ENCODE measurements around the gene CUL3. TPM values are rescaled to one million over a fixed set of nuclear protein-coding genes. Genes with fewer than 3 reads are reported as not detected.

The CUL3 gene
- total and polyA plus RNA-seq, 8 donors = 70.9 to 116 (median 98.1) TPM

- intact Hi-C loops (cut with DNase I) = no loop called here
- H3K27me3 ChIP-seq = no peaks in the 10 kb centered on the region
- DNase-seq (no peak), ATAC-seq (no peak)
- no peaks in the 10 kb centered on the region for H3K9me3 ChIP-seq
- H3K4me1 ChIP-seq = peaks cover 4 to 10% of the 10 kb centered on the region in 2 donors
- H3K27ac ChIP-seq = no peak overlapping the region
- no peak overlapping the region for H3K4me3 ChIP-seq
- peaks cover 0 to 13% of the 10 kb centered on the region in 2 donors for H3K36me3 ChIP-seq
- TF ChIP-seq CTCF (IDR thresholded peaks at IDR 0.05) = no peak
These were observed 39.1 kb downstream of the CUL3 start for GRCh38 chr2:224545884-224546644.

DNA sequence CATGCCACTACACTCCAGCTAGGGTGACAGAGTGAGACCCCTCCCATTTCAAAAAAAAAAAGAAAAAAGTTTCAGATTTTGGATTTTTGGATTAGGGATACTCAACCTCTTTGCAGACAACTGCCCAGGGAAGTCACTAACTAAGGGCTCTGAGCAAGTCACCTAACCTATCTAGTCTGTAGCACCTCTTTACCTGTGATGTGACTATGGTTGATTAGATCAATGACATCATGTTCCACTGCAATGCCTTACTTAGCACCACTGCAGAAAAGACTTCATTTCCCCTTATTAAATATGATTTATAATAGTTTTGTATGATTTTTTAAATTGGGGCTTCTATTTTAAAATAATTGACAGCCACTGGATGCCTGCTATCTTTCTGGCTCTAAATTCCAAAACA lies 41.2 kb downstream of the CUL3 start:
- peaks cover 0 to 10% of the 10 kb centered on the region in 2 donors for H3K36me3 ChIP-seq
- intact Hi-C loops (cut with DNase I) = no loop called here
- H3K27me3 ChIP-seq = no peaks in the 10 kb centered on the region
- no peak for DNase-seq
- no peaks in the 10 kb centered on the region for H3K9me3 ChIP-seq
- no peak for TF ChIP-seq CTCF (IDR thresholded peaks at IDR 0.05)
- H3K27ac ChIP-seq = no peak overlapping the region
- peaks cover 4 to 10% of the 10 kb centered on the region in 2 donors for H3K4me1 ChIP-seq
- ATAC-seq = no peak
- H3K4me3 ChIP-seq = no peak overlapping the region

- ATAC-seq (no peak), DNase-seq (peak in 2 of 4 donors; percentile 37 to 52)
- no peaks in the 10 kb centered on the region for H3K9me3 ChIP-seq
- no peaks in the 10 kb centered on the region for H3K27me3 ChIP-seq
- no peak for TF ChIP-seq CTCF (IDR thresholded peaks at IDR 0.05)
- no peak overlapping the region for H3K4me3 ChIP-seq
- no peaks in the 10 kb centered on the region for H3K4me1 ChIP-seq
- no peak overlapping the region for H3K27ac ChIP-seq
- intact Hi-C loops (cut with DNase I) = no loop called here
- peaks cover 0 to 17% of the 10 kb centered on the region in 2 donors for H3K36me3 ChIP-seq
These were observed 46.5 kb downstream of the CUL3 start for GRCh38 chr2:224538561-224539138.

DNA sequence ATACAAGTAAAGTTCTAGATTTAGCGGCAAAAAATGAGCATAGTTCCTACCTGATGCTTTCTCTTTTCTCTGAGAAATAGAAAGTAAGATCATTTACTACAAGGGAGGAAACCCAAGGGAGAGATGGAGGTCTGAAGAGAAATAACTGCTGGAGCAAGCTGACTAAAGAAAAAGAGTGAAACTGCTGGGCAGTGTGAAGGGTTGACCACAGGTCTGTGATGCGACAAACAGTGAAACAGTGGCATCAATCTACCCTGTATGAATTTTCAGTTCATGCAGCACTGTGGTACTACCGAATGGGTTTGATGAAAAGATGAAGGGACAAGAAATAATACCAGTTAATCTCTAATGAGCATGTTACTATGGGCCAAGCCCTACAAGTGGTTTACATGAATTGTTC lies 52.2 kb downstream of the CUL3 start:
- peaks cover 0 to 31% of the 10 kb centered on the region in 2 donors for H3K36me3 ChIP-seq
- ATAC-seq = no peak
- TF ChIP-seq CTCF (IDR thresholded peaks at IDR 0.05) = no peak
- H3K9me3 ChIP-seq = no peaks in the 10 kb centered on the region
- no peaks in the 10 kb centered on the region for H3K4me1 ChIP-seq
- intact Hi-C loops (cut with DNase I) = no loop called here
- no peak for DNase-seq
- no peak overlapping the region for H3K4me3 ChIP-seq
- no peaks in the 10 kb centered on the region for H3K27me3 ChIP-seq
- H3K27ac ChIP-seq = no peak overlapping the region

DNA sequence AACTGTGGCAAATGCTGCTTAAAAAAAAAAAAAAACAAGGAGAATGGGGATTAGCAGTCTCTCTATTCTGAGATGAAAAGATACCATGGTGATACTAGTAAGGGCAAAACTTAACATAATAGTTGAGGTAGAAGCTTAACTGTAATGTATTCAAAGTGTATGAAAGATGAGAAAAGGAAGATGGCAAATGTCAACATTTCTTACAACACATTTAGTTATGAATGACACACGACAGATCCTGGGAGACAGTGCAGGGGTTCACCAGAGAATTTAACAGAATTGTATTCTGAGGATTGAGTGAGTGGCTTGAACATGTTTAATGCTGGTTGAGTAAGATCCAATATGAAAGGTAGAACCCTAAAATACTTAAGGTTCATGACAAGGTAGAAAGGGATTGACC lies 52.7 kb downstream of the CUL3 start:
- H3K27ac ChIP-seq = no peak overlapping the region
- peaks cover 0 to 31% of the 10 kb centered on the region in 2 donors for H3K36me3 ChIP-seq
- no peaks in the 10 kb centered on the region for H3K9me3 ChIP-seq
- no peak for ATAC-seq
- no peaks in the 10 kb centered on the region for H3K27me3 ChIP-seq
- no peak overlapping the region for H3K4me3 ChIP-seq
- TF ChIP-seq CTCF (IDR thresholded peaks at IDR 0.05) = no peak
- H3K4me1 ChIP-seq = no peaks in the 10 kb centered on the region
- intact Hi-C loops (cut with DNase I) = no loop called here
- no peak for DNase-seq
